Skeletal muscle cell (primary cell): Measurements from ENCODE around the gene CAPN14.

Source experiments
- DNase-seq: peaks from one replicate; pipeline ENCODE4 v3.0.0-alpha.2; 2010; ENCODE audit warnings: low read depth
- H3K4me3 ChIP-seq: 2 replicates; pipeline ENCODE4 v1.5.1; 2011; ENCODE audit warnings: low read depth, mild to moderate bottlenecking, control low read depth, low read length, moderate library complexity

The CAPN14 gene

DNA sequence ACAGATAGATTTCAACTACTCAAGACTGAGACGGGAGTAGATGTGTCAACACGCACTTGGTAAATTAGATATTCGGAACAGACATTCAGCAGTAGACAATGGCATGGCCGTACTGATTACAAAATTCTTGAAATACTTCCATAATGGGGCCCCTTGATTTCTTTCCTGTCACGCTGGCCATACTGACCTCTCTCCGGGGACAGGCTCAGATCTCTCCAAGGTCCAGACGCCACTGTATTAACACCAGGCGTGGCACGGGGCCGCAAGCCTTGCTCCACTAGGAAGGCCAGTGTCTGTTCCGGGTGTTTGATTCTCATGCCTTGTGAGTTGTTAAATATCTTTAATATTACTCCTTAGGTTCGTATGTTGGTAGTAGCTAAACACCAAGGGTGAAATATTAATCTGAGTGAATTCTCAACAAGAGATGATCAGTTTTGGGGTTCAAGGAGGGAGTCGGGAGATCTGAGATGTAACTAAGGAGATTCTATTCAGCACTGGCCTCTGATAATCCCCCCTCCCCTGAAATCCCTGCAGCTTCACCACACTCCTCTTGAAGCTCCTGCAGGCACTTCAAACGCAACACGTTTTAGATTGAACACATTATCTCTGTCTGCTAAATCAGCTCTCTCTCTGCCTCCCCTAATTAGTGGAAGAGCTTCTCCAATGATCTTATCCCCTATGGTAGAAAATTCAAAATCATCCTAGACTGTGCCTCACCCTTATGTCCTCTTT, 14.4 kb upstream of the CAPN14 start:
- DNase-seq: no peak
- H3K4me3 ChIP-seq: no peak overlapping the region

DNA sequence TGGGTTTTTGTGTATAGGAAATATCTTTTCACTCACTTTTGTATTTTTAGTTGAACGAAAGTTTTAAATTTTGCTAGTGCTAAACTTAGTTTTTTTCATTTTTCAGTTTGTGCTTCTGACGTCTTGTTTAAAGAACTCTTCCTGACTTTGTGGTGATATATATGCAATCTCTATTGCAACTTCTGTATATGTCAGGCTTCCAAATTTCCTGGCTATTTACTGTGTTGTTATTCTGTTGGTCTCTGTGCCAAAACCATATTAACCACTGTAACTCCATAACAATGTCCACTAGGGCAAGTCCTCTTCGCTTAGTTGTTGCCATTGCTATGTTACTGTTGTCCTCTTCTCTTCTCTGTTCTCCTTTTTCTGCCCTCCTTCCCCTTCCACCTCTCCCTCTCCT, 13.4 kb upstream of the CAPN14 start:
- H3K4me3 ChIP-seq: no peak overlapping the region
- DNase-seq: no peak

DNA sequence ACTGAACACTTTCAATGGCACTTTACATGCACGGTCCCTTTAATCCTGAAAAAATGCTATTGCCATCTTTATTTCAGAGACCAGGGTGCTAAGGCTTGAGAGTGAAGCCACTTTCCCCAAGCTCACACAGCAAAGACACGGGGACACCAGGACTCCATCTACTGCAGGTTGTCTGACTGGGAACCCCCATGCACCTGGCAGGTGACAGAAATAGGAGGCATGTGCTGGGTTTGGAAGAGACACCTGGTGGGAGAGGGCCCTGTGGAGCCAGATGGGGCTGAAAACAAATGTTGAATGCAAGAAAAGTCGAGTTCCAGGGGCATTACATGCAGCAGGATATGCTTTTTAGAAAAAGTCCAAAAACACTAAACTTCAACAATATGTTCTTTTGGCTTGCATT, 11.4 kb upstream of the CAPN14 start:
- no peak for DNase-seq
- H3K4me3 ChIP-seq: no peak overlapping the region

DNA sequence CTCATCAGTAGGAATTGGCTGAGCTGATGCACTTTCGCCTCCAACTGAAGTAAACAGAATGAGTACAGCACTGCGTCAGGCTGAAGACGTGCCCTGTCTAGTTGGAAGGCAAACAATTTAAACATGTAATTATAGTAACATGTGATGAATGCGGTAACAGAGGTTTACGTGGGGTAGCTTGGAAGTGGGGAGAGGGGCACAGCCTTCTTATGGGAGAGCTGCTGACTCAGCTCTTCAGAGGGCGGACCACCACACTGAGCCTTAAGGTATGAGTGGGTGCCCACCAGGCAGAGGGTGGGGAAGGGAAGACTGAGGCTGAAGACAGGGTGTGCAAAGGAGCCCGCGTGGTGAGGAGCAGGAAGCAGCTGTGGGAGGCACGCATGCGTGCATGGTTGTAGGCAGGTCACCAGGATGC, 10.4 kb upstream of the CAPN14 start:
- H3K4me3 ChIP-seq: no peak overlapping the region
- no peak for DNase-seq

DNA sequence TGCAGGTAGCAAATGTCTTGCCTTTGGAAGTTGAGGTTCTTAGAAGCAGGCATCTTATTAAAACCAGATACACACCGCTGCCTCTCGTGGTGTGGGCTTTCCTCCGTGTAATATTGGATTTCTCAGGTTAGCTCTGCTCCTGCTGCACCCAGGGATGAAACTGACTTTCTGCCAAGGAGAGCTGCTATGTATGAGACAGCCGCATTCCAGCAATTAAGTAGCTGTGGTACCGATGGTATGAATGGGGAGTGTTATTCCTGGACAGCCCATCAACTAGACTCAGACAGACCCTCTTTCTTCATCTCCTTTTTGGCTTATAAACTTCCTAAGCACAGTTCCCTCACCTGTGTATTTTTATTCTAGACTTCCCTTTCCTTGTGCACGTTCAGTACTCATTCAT, 9.8 kb upstream of the CAPN14 start:
- no peak for DNase-seq

DNA sequence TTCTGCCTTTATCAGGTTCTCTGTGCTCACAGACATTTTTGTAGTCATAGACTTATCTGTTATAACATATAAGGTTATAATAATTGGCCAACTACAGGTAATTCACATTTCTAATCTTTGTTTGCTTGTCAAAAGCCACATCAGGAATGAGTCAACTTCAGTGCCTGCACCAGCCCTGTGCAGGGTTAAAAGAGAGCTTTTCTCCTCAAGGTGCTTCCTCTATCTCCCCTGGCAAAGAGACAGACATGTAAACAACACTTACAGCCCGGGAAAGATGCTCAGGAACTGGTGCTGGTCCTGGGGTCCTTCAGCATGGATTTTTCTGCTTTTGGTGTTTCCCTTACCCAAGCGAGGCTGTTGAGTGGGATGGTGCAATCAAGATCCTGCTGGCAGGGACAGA, 9.0 kb upstream of the CAPN14 start:
- no peak overlapping the region for H3K4me3 ChIP-seq
- no peak for DNase-seq

More for the DNA sequence above, 9.8 kb upstream of the CAPN14 start:
- no peak overlapping the region for H3K4me3 ChIP-seq

DNA sequence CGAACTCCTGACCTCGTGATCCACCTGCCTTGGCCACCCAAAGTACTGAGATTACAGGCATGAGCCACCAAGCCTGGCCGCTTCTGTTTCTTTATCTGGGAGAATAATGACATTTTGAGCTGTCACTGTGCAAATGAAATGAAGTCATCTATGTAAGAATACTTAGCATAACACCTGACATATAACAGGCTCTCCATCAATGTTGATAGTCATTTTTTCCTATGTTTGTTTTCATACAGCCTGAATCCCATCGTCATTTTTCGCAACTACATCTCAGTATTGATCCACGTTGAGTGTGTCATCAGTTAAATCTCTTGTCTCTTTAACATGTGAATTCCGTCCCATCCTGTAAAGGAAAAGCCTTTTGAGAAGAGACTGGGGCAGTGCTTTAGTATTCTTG, 6.4 kb upstream of the CAPN14 start:
- no peak for DNase-seq
- H3K4me3 ChIP-seq: no peak overlapping the region

DNA sequence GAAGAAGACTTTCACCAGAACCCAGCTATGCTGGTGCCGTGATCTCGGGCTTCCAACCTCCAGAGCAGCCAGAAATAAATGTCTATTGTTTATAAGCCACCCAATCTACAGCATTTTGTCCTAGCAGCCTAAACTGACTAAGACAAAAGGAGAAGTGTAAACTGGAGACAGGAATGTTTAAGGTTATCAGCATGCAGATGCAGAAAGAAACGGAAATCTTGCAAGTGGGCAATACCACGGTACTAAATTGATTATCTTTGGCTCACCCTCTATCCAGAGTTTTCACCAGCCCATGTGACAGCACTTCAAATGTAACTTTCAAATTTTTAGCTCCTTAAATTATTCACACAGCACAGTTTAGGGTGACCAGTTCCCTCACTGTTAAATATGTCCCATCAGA, 5.7 kb upstream of the CAPN14 start:
- DNase-seq: no peak
- no peak overlapping the region for H3K4me3 ChIP-seq

DNA sequence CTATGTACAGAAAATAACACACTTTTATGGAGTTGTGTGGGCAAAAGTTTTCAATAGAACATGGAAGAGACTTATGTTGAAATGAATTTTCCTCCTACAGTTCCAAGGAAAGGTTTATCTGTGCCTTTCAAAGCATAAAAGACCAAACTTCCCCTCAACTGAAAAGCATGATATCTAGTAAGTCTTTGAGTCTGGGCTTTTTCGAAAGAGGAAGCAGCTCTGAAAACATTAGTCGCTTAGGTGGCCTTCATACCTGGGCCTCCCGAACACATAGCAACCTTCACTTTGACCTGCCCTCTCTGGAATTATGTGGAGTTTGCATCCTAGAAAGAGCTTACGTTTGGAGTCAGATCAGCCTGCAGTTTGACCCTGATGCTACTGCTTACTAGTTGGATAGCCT, 4.8 kb upstream of the CAPN14 start:
- no peak for DNase-seq
- H3K4me3 ChIP-seq: no peak overlapping the region

DNA sequence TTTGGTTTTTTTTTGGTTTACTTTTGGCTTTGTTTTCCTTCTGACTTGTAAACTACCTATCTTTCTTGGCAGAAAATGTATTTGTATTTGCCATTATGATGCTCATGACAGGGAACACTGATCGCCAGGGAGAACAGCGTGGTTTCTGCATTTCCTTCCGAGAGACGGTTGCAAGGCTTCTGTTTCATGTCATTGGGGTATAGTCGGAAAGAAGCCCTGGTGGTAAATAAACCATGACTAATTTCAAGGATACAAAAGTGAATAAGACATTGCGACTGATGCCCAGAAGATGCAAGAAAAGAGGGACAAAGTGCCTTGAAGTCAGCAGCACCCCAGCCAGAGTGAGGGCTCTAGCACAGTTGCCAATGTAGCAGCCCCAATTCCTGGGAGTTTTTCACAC, 4.2 kb upstream of the CAPN14 start:
- DNase-seq: no peak
- H3K4me3 ChIP-seq: no peak overlapping the region

DNA sequence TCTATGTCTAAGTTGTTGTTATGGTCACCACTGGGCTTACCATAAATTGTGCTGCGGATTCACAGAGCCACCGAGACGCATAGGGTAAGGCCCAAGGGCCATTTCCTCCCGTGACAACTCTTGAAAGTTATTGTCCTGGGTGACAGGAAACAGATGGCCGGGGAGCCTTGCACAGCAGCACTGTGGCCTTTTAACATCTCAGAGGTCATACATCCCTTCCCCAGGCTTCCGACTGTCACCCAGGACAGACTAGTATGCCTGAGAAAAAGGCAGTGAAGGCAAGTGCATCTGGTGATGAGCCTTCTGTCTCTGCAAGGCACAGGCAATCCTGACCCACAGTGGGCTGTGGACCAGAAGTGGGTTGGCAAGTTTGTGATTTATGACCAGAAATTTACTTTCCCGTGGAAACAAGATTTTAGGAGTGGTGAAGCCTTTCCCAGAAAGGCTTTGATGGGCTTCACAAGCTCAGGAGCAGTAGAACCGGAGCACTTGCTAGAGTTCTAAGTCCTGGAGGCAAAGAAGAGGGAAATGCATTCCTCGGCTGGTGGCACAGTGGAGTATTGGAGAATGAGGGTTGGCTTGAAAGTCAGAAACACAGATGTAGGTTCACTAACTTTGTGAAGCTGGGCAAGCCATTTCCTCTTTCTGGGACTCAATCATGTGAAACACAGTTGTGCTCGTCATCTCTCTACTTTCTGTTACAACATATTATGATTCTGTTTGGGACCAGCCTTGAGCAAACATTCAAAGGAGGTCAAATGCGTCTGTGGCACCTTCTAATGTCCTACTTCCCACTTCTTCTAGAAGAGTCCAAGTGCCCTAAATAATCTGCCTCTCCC, 2.0 kb upstream of the CAPN14 start:
- H3K4me3 ChIP-seq: no peak overlapping the region
- no peak for DNase-seq

DNA sequence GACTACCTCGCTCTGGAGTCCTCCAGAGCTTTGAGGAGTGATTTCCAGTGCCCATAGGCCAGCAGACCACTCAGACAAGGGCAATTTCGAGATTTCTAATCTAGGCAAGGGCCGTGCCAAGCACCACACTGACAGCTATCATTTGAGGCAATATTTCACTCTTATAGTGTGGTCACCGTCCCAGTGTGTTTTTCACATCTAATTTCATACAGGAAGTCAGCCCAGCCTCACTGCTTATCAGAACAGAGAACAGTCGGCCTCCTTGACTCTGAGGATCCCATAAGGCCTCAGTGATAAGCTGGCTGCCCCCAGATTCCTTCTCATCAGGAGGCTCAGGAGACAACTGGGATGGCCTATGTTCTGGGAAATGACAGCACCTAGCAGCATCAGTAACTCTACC, 581 bp downstream of the CAPN14 start:
- no peak for DNase-seq
- no peak overlapping the region for H3K4me3 ChIP-seq

DNA sequence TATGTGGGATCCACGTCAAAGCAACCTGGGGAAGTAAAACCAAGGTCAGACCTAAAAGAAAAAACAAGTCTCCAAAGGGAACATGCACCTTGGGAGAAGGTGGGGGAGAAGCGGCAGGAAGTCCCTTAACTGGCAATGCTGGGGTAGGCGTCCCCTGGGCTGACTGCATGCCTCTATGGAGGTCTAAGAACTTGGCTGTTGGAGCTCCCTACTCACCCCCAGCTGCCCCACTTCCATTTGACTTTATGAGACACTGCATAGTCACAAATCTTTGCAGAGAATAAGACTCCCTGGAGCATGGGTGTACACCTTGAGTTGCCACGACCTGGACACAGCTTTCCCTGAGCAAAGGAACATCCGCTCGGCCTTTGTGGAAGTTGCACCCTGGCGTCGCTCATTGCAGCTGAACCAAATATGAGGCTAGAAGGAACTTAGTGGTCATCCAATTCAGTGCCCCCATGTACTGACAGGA, 2.8 kb downstream of the CAPN14 start:
- no peak for DNase-seq
- no peak overlapping the region for H3K4me3 ChIP-seq

DNA sequence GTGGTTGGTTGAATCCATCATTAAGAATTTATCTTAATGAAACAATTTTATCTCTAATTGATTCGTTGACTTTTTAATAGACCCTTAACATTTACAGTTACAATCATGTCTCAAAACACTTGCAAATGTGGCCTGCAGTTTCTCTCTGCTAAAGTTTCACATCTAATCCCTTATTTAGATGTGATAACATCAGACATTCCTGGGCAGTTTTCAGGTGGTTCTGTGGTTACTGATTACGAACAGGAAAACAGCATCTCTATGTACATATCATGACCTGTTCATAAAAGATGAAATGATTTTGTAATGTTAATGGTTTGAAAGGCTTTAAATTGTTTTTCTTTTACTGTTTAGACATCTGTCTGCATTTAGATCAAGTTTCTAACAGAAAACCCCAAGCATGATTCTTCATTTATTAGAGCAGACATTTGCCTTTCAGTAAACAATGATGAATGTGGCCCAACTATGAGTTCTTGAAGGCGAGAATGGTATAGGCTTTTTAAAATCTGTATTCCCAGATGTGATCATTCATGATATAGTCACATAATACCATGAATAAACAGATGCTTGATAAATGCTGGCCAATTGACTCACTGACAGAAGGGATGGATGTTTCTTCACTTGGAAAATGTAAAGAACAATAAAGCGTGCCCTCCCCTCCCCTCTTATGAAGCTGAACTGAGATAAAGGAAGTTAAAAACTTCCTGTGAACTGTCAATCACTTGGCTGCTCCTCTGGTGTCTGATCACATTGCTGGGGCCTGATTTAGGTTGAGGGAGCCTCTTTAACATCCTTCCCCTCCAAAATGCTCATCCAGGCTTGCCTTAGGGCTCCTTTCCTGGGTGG, 3.5 kb downstream of the CAPN14 start:
- H3K4me3 ChIP-seq: no peak overlapping the region
- no peak for DNase-seq

DNA sequence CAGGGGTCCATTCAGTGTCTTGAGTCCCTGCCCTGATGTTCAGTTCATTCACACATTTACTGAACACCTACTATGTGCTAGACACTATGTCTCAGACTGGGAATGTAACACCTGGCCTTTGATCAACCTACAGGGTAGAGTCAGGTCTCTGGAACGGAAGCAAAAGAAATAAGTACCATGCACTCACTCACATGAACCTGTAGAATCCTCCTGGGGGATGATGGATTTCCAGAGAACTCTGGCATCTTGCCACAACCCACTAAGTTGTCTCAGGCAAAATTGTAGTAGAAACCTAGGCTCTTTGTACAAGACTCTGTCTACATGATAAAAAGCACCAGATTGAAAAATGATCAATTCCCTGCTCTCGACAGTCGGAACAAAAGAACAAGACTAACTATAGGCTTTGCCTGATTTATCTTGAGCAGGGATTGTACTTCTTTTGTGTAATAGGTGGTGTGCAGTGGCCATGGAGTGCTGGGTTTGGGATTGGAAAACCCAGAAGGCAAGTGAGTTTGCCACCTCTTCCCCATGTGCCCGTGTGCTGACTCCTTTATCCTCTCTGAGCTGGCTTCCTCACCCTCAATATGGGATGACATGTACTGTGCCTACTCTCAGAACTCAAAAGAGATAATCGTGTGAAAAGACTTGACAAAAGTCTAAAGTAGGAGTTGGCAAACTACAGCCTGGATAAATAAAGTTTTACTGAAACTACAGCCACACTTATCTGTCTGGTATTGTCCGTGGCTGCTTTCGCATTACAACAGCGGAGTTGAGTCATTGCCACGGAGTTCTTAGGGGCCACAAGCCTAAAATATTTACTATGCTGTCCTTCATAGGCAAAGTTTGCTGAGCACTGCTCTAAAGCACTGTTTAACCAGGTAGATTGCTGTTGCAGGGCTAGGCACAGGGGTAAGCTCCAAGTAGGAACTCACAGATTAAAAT, 4.4 kb downstream of the CAPN14 start:
- DNase-seq: no peak
- no peak overlapping the region for H3K4me3 ChIP-seq

DNA sequence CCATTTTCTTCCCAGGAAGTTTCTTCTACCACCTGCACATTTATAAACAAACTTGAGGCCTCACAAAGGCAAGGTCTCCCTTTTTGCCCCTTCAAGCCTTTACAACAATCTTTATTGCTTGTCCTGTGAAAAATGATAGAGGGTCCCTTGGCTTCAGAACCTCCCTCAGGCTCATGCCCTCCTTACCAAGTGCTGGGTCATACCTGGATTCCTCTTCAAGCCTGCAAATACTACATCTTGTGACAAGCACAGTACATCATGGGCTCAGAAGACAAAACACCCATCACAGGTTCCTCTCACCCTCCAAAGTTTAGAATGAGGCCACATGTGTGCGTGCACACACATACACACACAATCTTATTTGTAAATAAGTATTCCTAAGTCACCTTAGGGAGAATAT, 9.1 kb downstream of the CAPN14 start:
- no peak for DNase-seq

DNA sequence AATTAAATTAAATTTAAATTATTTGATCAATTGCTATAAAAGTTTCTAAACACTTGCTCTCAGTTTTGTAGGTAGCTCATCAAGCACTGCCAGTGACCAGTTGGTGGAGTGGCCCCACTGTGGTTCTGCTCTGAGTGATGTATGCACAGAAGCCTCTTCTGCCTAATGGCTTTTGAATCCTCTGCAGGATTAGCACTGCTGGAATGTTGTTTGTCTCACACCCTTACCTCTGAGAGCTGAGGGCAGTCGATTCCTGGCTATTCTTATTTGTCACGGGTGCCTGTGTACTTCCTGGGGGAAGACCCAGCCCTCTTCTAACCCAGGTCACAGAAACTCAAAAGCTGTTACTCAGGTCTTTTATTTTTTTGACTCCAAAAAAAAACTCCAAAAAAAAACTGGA, 9.5 kb downstream of the CAPN14 start:
- no peak for DNase-seq
- no peak overlapping the region for H3K4me3 ChIP-seq

More for the DNA sequence above, 9.1 kb downstream of the CAPN14 start:
- H3K4me3 ChIP-seq: no peak overlapping the region

DNA sequence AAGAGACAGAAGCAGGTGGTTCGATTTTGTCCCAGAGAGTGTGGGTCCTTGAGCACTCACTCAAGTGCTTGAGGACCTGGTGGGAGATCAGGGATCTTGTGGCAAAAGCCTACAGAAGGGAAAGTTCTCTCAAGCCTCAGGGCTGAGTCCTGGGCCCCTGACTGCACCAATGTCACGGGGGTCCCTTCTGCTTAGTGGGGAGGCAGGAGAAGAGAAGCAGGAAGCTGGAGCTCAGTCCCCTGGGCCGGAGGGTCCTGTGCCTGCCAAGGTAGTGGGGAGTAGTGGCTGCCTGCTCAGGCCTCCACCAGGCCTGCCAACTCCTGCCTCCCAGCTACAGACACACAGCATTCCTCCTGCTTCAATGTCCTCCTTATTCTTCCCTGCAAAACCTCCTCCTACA, 11.7 kb downstream of the CAPN14 start:
- no peak overlapping the region for H3K4me3 ChIP-seq
- no peak for DNase-seq

DNA sequence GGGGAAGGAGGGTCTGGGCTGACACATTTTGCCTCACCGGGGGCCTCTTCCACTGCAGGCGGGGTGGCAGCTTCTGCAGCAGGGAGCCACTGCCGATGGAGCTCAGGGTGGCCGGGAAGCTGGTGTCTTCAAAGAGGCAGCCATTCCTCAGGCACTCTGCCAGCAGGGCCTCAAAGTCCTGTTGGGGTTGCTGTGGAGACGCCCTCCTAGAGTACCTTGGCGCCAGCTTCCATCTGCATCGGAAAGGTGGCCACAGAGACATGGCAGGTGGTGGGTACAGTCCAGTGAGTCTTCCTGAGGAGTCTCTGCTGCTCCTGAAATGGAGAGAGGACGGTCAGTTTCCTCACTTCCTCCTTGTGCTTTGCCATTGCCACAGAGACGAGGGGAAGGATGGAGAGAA, 12.1 kb downstream of the CAPN14 start:
- no peak overlapping the region for H3K4me3 ChIP-seq
- DNase-seq: no peak
